Putamen (tissue), 1 donor: ENCODE data around the gene GPR33.
"Not testable (repeated sequence)": the region's sequence is repeated elsewhere in the genome, so short reads cannot be mapped to it uniquely, and the experiment has no call there.

ENCODE experiments used
- DNase-seq: peaks from one replicate; pipeline ENCODE4 v3.0.0-alpha.2; 2016; ENCODE audit warnings: low spot score

GPR33 gene

DNA sequence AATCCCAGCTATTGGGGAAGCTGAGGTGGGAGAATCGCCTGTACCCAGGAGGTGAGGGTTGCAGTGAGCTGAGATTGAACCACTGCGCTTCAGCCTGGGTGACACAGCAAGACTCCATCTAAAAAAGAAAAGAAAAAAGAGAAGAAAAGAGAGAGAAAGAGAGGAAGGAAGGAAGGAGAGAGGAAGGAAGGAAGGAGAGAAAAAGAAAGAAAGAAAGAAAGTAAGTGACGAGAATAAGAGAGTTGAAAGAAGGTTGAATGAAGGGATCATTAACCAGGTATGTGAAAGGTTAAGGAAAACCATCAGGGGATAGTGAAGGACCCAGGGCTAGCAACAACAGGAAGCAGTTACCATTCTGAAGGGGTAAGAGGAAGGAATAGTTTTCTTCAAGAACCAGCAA is 26.3 kb downstream of the GPR33 start:
- DNase-seq, result no peak

DNA sequence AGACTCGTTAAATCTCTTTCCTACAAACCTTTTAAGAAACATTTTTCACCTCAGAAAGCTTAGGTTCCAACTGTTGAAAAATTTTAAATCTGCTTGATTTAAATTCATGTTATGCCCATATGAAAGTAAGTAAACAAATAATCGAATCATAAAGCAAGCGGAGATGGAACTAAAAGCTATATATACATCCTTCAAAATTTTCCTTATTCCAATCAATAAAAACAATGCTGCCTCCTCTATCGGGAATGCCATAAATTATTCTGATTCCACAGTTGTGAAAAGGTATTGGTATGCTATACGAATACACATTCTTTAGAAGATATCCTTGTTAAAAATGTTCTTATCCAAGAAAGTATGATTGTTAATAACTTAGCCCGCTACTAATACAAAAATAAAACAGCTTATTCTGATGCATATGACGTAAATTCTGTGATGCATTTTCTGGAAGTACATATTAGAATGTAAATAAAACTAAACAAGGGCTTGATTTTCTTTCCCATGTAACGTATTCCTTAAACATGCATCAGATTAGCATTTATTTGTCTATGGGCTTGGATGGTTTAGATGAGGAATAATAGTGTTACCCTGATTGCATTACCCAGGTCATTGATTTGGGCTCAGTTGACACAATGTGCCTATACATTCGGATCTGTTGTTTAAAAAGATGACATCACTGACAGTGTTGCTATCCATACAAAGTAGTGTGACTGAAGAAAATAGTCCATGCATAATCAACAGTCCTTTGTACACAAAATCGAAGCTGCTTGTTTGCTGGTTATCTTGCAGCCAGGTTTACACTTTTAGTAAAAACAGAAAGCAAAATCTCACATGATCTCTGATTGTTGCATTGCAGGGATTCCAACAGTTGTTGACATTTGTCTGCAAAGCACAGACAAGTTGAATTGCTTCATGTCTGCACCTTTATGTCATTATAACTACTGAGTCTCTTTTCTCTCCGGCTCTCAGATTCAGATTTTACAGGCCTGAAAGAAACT is 29.9 kb downstream of the GPR33 start:
- DNase-seq, result peak; percentile 63

DNA sequence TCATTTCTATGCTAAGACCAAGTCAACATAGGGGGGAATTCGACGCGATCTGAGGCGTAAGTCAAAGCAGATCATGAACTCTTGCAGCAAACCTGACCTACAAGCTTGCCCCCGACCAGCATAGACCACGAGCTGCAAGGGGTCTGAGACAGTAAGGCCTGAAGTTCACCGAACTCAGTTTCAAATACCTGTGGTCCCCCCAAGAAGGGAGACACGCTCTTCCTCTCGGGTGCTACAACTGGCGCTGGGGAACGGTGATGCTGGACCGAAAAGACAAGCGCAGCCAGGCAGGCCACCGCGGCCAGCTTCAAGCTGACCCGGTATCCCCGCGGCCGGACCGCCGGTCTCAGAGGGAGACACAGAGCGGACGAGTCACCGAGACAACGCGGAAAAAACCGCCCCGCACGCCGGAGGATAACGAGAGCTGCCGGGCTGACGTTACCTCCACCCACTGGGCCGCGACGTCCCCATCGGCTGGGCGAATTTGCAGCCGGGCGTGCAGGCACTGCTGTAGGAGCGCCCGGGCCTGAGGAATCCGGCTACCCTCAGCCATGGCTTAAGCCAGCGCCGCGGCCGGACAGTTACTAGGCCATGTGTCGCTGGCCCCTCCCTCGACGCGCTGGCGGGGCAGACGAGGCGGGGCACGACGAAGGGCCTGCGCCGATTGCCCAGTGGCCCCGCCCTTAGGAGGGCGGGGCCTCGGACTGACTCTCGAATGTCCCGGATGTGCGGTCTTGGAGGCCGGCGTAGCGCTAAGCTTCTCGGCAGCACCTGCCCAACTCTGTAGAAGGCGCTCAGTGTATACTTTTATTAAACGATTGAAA is 30.8 kb downstream of the GPR33 start, which contains the start of gene DTD2:
Gene DTD2, minus strand, starts transcription at position 666 of the 824 bp plus-strand sequence. Its CDS starts 113 bp downstream, at position 553.
- peak; percentile 98 for DNase-seq

DNA sequence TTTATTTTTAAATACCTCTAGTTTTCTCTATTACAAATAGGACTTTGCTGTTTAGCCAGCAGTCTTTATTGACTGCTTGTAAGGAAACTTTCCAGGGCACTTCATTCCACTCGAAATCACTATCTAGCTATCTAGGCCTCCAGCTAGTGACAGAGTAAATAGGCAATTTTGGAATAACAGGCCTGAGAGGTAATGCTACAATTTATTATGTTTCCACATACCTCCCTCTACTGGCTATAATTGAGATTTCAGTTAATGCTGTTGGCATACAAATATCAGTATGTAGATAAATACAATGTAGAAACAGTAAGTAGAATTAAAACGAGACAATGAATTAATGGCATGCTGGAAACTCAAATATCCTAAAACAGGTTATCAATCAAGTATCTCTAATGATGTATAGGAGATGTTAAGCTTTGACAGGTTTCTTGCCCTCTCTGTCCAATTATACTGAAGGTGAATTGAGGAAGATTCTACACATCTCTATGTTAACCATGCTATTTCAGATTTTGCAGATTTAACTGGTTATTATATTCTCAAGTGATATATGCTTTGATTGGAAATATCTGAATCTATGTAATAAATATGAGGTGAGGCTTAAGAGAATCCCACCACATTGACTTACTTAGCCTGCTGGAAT is 37.7 kb downstream of the GPR33 start:
- peak; percentile 33 for DNase-seq

DNA sequence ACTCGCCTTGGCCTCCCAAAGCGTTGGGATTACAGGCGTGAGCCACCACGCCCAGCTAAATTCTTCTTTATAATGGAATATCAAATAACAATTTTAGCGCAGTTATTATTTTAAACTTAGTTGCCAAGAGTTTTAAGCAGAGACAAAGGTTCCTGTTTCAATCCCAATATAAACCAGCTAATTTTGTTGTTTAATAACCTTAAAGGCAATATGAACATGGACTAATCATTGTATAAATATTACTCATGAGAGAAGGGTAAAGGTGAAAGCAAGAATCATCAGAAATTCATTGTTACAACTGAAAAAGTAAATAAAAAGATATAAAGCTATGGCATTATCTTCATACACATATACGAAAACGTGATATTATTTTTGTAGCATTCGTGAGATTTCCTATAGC is 38.7 kb downstream of the GPR33 start:
- no peak for DNase-seq

DNA sequence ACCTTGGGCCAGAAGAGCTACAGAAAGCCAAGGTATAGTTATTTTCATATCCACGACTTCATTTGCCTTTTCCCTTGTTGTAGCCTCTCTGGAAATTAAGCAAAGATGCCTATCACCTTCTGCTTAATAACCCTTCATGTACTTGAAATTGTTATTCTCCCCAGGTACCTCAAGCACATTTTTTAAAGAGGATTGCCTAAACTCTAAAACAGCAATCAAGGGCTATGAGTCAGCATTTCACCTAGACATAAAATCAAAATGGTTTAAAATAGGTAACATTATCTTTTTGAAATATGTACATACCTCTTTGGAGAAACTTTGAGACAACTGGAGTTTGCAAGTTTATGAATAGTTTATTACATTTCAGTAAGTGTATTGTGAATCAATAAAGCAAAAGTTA is 42.1 kb downstream of the GPR33 start:
- DNase-seq, result no peak

DNA sequence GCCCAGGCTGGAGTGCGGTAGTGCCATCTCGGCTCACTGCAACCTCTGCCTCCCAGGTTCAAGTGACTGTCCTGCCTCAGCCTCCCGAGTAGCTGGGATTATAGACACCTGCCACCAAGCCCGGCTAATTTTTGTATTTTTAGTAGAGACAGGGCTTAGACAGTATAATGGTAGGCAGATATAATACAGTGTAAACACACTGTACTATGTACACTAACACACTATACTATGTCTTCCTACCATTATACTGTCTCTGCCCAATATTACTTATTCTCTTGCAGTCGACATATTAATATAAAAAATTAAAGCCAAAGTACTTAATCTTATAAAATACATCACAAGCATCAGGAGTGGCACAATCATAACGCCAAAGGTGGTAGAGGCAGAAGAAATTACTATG is 45.6 kb downstream of the GPR33 start:
- no peak for DNase-seq

DNA sequence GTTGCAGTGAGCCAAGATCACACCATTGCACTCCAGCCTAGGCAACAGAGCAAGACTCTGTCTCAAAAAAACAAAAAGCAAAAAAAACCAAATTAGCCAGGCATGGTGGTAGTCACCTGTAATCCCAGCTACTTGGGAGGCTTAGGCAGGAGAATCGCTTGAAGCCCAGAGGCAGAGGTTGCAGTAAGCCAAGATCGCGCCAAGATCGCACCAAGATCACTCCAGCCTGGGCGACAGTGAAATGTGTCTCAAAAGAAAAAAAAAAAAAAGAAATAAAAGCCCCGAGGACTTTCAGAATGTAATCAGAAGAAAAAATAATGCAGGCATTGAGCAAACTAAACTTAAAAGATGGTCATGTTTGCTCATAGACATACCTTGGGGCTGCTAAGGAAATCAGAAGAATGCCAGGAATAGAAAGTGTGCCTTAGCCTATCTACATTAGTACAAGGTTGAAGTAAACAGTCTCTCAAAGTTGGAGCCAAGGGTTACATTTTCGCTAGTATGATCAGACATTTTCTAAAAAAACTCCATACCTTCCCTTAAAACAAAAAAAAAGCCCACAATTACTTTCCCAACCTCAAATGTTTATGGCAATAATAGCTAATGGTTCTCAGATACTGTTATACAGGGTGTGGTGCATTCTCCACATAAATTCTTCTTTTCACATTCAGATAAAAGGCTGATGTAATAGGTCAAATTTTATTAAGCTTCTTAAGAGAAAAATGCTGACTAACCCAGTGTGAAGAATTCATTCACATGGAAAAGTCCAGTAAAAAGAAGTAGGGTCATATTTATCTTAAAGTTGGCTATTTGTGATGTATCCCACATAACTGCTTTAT is 46.3 kb downstream of the GPR33 start:
- DNase-seq, result no peak

DNA sequence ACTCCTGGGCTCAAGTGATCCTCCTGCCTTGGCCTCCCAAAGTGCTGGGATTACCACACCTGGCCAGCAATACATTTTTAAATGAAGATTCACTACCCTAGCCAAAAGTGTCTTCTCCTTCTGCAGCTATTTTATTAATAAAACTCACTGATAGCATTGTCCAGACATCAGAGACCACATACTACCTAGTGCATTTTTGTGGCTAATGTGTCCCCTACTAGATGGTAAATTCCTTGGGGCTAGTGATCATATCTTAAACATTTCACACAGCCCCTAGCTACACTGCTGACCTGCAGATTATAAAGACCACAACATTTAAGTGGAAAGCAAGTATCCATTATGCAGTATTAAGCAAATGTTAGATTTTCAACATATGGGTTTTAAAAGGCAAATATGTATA is 47.6 kb downstream of the GPR33 start:
- no peak for DNase-seq

DNA sequence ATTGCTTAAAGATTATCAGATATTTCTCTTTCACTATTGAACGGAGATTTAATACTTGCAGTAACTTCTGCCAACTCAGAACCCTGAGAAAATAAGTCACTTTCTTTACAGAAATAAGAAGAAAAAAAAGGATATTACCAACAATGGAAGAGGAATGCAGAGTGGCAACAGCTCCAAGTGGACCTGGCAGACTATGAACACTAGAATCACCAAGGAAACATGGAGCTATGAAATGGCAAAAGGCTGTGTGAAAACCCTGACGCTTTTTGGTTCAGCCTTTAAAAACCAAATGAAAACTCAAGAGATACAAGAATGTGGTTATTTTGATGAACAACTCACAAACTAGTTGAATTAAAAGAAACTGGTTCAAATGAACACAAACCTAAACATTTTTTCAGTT is 48.3 kb downstream of the GPR33 start:
- no peak for DNase-seq

DNA sequence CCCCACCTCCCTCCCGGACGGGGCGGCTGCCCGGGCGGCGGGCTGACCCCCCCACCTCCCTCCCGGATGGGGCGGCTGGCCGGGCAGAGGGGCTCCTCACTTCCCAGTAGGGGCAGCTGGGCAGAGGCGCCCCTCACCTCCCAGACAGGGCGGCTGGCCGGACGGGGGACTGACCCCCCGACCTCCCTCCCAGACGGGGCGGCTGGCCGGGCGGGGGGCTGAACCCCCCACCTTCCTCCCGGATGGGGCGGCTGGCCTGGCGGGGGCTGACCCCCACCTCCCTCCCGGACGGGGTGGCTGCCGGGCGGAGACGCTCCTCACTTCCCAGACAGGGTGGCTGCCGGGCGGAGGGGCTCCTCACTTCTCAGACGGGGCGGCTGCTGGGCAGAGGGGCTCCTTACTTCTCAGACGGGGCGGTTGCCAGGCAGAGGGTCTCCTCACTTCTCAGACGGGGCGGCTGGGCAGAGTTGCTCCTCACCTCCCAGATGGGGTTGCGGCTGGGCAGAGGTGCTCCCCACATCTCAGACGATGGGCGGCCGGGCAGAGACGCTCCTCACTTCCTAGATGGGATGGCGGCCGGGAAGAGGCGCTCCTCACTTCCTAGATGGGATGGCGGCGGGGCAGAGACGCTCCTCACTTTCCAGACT is 50.7 kb downstream of the GPR33 start:
- not testable (repeated sequence) for DNase-seq

DNA sequence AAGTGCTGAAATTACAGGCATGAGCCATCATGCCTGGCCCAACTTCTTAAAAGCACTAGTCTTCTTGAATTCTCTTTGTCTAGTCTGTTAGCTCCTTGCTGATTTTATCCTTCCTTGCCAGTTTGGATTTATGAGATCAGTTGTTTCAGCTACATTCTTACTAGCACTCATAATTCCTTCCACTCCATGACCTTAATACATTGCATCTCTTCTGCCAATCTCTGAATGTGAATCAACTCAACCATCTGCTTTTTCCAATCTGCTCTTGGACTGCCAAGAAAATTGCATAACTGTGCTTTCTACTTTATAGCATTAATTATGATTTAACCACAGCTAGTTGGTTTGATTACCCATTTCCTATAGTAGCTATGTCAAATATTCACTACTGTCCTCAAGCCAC is 52.6 kb downstream of the GPR33 start:
- DNase-seq, result no peak
